ENCODE measurements around the gene CDH13. TPM values are rescaled to one million over a fixed set of nuclear protein-coding genes. Genes with fewer than 3 reads are reported as not detected.

CDH13 gene
- total RNA-seq, 4 donors from 2014 or later: 5.8 to 36.7 (median 20.4) TPM

DNA sequence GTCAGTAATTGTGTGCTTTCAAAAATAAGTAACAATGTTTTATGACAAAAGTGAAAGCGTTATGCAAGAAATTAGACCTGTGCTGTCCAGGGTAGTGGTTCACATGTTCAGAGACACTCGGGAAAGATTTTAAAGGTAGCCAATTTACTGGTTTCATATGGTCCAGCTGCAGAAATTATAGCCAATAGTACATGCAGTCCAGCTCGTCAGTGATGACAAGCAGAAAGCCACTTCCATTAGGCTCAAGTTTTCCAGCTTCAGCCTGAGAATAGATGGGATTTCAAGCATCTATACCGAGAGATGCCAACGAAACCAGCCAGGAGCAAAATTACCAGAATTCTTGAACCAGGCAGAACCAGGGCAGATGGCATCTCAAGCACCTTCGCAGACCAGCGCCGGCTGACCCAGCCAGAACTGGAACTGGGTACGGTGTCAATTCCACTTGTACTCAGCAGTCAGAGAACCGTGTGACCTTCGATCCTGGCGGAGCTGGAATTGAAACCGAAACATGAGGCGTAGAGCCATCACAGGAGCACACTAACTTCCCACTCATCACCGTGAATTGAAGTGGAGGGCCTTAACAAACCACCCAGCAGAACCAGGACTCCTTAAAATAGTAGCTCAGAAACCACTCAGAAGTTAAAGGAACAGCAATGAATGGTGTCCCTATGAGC, 973.2 kb downstream of the CDH13 start:
- no peaks in the 10 kb centered on the region for H3K27me3 ChIP-seq
- no peaks in the 10 kb centered on the region for H3K36me3 ChIP-seq
- peak overlapping the region; percentile 1 to 61 (median 29) for H3K27ac ChIP-seq
- in situ Hi-C loops (cut with MboI; ENCODE audit: low sequenced_read_pairs in 4 of 4) (no loop called here), intact Hi-C loops (cut with DNase I; ENCODE audit: low total_unique reads) (no loop called here)
- peak overlapping the region; percentile 14 to 45 (median 22) for H3K4me3 ChIP-seq
- TF ChIP-seq CTCF (IDR thresholded peaks at IDR 0.05 in 4 of 5, conservative IDR thresholded peaks at IDR 0.05 in 1 of 5) (no peak), POLR2A (IDR thresholded peaks at IDR 0.05) (no peak)
- no peaks in the 10 kb centered on the region for H3K9me3 ChIP-seq
- H3K4me1 ChIP-seq: peaks cover 5 to 7% of the 10 kb centered on the region in 2 donors
- DNase-seq (peak; percentile 4 to 32), ATAC-seq (peak; percentile 78 to 89)

DNA sequence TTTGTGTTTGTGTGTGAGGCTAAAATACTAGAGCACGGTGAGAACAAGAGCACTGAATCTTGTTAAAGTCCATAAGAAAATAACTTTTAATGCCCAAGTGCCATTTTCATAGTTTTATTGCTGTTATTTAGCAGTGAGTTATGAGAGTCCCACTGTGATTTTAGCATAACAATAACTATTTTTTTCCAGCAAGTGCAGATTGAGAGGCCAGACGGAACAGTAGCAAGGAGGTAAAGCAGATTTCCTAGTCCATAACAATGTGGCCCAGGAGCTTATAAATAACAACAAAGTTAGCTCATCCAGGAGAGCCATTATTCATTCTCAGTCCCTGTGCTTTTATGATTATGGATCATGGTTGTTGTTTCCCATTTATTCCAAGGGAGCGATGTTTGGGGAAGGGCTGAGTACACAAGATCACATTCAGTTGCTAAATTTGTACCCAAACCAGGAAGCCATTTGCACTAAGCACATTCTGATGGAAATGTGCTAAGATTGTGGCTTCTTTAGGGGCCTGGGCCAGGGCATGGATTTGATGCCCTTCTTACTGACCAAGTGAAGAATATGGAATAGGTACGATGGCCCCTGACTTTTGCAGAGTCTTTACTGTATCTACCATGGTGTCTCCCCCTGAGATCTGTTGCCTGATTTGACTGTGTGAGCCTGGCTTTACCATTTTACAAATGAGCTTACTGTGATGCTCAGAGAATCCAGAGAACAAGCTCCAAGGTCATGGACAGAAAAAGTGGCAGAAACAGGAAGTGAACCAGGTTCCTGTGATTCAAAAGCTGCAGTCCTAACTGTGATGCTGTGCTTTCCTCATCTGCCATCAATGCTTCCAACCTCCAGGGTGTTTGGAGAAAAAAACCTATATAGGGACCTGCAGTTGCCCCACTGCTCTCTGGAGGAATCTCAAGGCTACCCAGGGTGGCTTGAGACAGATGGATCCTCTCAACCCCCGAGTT, 976.3 kb downstream of the CDH13 start:
- no peak for DNase-seq
- H3K36me3 ChIP-seq: no peaks in the 10 kb centered on the region
- H3K27me3 ChIP-seq: no peaks in the 10 kb centered on the region
- peaks cover 5 to 7% of the 10 kb centered on the region in 2 donors for H3K4me1 ChIP-seq
- no peak overlapping the region for H3K4me3 ChIP-seq
- no peak overlapping the region for H3K27ac ChIP-seq
- ATAC-seq: no peak
- no peaks in the 10 kb centered on the region for H3K9me3 ChIP-seq
- in situ Hi-C loops (cut with MboI; ENCODE audit: low sequenced_read_pairs in 4 of 4) (no loop called here), intact Hi-C loops (cut with DNase I; ENCODE audit: low total_unique reads) (no loop called here)
- no peak for TF ChIP-seq CTCF (IDR thresholded peaks at IDR 0.05 in 4 of 5, conservative IDR thresholded peaks at IDR 0.05 in 1 of 5)
- TF ChIP-seq POLR2A (IDR thresholded peaks at IDR 0.05): no peak

DNA sequence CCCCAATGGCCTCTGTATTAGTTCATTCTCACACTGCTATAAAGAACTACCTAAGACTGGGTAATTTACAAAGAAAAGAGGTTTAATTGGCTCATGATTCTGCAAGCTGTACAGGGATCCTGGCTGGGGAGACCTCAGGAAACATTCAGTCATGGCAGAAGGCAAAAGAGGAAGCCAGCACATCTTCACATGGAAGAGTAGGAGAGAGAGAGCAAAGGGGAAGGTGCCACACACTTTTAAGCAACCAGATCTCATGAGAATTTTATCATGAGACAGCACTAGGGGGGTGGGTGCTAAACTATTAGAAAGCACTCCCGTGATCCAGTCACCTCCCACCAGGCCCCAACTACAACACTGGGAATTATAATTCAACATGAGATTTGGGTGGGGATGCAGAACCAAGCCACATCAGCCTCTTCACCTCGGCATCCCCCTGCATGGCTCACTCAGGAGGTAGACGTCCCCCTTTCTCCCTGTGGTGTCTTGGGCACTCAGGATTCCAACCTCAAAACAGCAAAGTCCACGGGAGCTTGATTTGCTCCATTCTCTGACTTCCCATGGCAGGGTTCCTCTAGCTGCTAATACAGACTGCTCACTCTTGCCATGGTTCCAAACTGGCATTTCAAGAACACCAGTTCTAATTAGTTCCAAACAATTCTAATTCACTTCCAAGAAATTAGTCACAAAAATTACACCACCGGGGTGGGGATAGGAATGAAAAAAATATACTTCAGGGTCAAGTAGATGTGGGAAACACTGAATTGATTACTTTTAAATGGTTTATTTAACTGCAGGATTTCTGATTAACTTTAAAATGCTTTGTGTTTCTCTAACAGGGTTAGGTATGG, 977.2 kb downstream of the CDH13 start:
- no peak overlapping the region for H3K4me3 ChIP-seq
- H3K36me3 ChIP-seq: no peaks in the 10 kb centered on the region
- H3K4me1 ChIP-seq: peaks cover 5 to 7% of the 10 kb centered on the region in 2 donors
- in situ Hi-C loops (cut with MboI; ENCODE audit: low sequenced_read_pairs in 4 of 4): no loop called here
- H3K27me3 ChIP-seq: no peaks in the 10 kb centered on the region
- no peak for TF ChIP-seq CTCF (IDR thresholded peaks at IDR 0.05 in 4 of 5, conservative IDR thresholded peaks at IDR 0.05 in 1 of 5)
- TF ChIP-seq POLR2A (IDR thresholded peaks at IDR 0.05): no peak
- no peak overlapping the region for H3K27ac ChIP-seq
- no peak for ATAC-seq
- no peak for DNase-seq
- intact Hi-C loops (cut with DNase I; ENCODE audit: low total_unique reads): no loop called here
- no peaks in the 10 kb centered on the region for H3K9me3 ChIP-seq

GRCh38 chr16:83606486-83607030, 979.8 kb downstream of the CDH13 start:
- ATAC-seq (no peak), DNase-seq (no peak)
- intact Hi-C loops (cut with DNase I; ENCODE audit: low total_unique reads): no loop called here
- Histone ChIP-seq H3K4me3 (no peak overlapping the region), H3K9me3 (no peaks in the 10 kb centered on the region), H3K4me1 (no peaks in the 10 kb centered on the region), H3K36me3 (no peaks in the 10 kb centered on the region), H3K27ac (no peak overlapping the region), H3K27me3 (no peaks in the 10 kb centered on the region)
- in situ Hi-C loops (cut with MboI; ENCODE audit: low sequenced_read_pairs in 4 of 4): no loop called here
- TF ChIP-seq POLR2A (IDR thresholded peaks at IDR 0.05) (no peak), CTCF (IDR thresholded peaks at IDR 0.05 in 4 of 5, conservative IDR thresholded peaks at IDR 0.05 in 1 of 5) (no peak)
